Skeletal muscle tissue (tissue), 4 donors: Measurements from ENCODE around the gene AQP4. TPM values are rescaled to one million over a fixed set of nuclear protein-coding genes. Genes with fewer than 3 reads are reported as not detected.

Experiments used
- H3K27ac ChIP-seq: one replicate; pipeline ENCODE4 v1.7.0; 2013; ENCODE audit warnings: mild to moderate bottlenecking, low read depth, low read length, inconsistent platforms
- H3K27me3 ChIP-seq, 3 donors: one replicate each; pipeline ENCODE4 v1.7.0; 2013; ENCODE audit warnings: low read length in 3 of 3; ENCODE audit not compliant: control insufficient read depth in 3 of 3, insufficient read depth in 3 of 3
- H3K36me3 ChIP-seq, 3 donors: one replicate each; pipeline ENCODE4 v1.7.0; 2013; ENCODE audit warnings: low read length in 3 of 3; ENCODE audit not compliant: control insufficient read depth in 3 of 3, insufficient read depth in 3 of 3
- H3K4me1 ChIP-seq, 3 donors: one replicate each; pipeline ENCODE4 v1.7.0; 2013; ENCODE audit warnings: low read length in 3 of 3, mild to moderate bottlenecking in 3 of 3; ENCODE audit not compliant: control insufficient read depth in 3 of 3, insufficient read depth in 3 of 3
- H3K4me3 ChIP-seq, 3 donors: one replicate each; pipeline ENCODE4 v1.7.0; 2013; ENCODE audit warnings: low read length in 3 of 3
- H3K9ac ChIP-seq, 3 donors: one replicate each; pipeline ENCODE4 v1.7.0; 2013; ENCODE audit warnings: low read length in 3 of 3, mild to moderate bottlenecking in 3 of 3, moderate library complexity in 2 of 3, low read depth in 1 of 3
- H3K9me3 ChIP-seq, 3 donors: one replicate each; pipeline ENCODE4 v1.7.0; 2013; ENCODE audit warnings: low read length in 3 of 3; ENCODE audit not compliant: control insufficient read depth in 3 of 3
- total RNA-seq: library from RNA; depleted of rRNA; stranded (reverse); fragments of >200 nt; gene quantifications from one replicate; pipeline ENCODE4 v1.2.3, GENCODE V29; 2014
- donor health status: Osteomylitis.

The AQP4 gene
- total RNA-seq, 1 donor from 2014 or later: 4.2 TPM

- Histone ChIP-seq H3K4me1 (peaks cover 0 to 9% (median 7%) of the 10 kb centered on the region in 3 donors), H3K9ac (no peak overlapping the region), H3K9me3 (no peaks in the 10 kb centered on the region), H3K27ac (no peak overlapping the region), H3K4me3 (no peak overlapping the region), H3K27me3 (no peaks in the 10 kb centered on the region), H3K36me3 (no peaks in the 10 kb centered on the region)
Measured at GRCh38 chr18:26874283-26874682, 8.8 kb upstream of the AQP4 start.

GRCh38 chr18:26869640-26870039 lies 4.1 kb upstream of the AQP4 start:
- no peaks in the 10 kb centered on the region for H3K9me3 ChIP-seq
- no peak overlapping the region for H3K9ac ChIP-seq
- peak overlapping the region; percentile 11 for H3K27ac ChIP-seq
- no peaks in the 10 kb centered on the region for H3K27me3 ChIP-seq
- peaks cover 13 to 25% (median 19%) of the 10 kb centered on the region in 3 donors for H3K4me1 ChIP-seq
- no peaks in the 10 kb centered on the region for H3K36me3 ChIP-seq
- peak overlapping the region in 1 of 3 donors; percentile 64 for H3K4me3 ChIP-seq

GRCh38 chr18:26868968-26869586 lies 3.6 kb upstream of the AQP4 start:
- Histone ChIP-seq H3K27ac (peak overlapping the region; percentile 54), H3K4me1 (peaks cover 19 to 25% (median 19%) of the 10 kb centered on the region in 3 donors), H3K27me3 (no peaks in the 10 kb centered on the region), H3K9me3 (no peaks in the 10 kb centered on the region), H3K4me3 (peak overlapping the region; percentile 36 to 64 (median 47)), H3K36me3 (no peaks in the 10 kb centered on the region), H3K9ac (peak overlapping the region; percentile 54 to 58 (median 57))

- H3K27ac ChIP-seq: peak overlapping the region; percentile 54
- H3K9ac ChIP-seq: peak overlapping the region in 1 of 3 donors; percentile 35
- no peaks in the 10 kb centered on the region for H3K27me3 ChIP-seq
- no peaks in the 10 kb centered on the region for H3K9me3 ChIP-seq
- no peak overlapping the region for H3K4me3 ChIP-seq
- H3K36me3 ChIP-seq: peaks cover 0 to under 1% (median 0%) of the 10 kb centered on the region in 3 donors
- H3K4me1 ChIP-seq: peaks cover 18 to 28% (median 23%) of the 10 kb centered on the region in 3 donors
Measured at GRCh38 chr18:26867471-26867870, 2.0 kb upstream of the AQP4 start.

- Histone ChIP-seq H3K4me3 (peak overlapping the region; percentile 72 to 90 (median 80)), H3K9me3 (no peaks in the 10 kb centered on the region), H3K27me3 (no peaks in the 10 kb centered on the region), H3K9ac (peak overlapping the region; percentile 73 to 86 (median 78)), H3K4me1 (peaks cover 23 to 28% (median 25%) of the 10 kb centered on the region in 3 donors), H3K36me3 (peaks cover 5 to 19% (median 19%) of the 10 kb centered on the region in 3 donors), H3K27ac (peak overlapping the region; percentile 66)
Measured at GRCh38 chr18:26864658-26865057, 849 bp downstream of the AQP4 start.

- H3K27ac ChIP-seq: peak overlapping the region; percentile 66
- peak overlapping the region; percentile 73 to 90 (median 80) for H3K4me3 ChIP-seq
Measured at GRCh38 chr18:26863921-26864497, 1.5 kb downstream of the AQP4 start.

GRCh38 chr18:26863122-26863879 lies 2.2 kb downstream of the AQP4 start:
- H3K36me3 ChIP-seq: peaks cover 5 to 25% (median 23%) of the 10 kb centered on the region in 3 donors
- H3K27ac ChIP-seq: peak overlapping the region; percentile 38
- peaks cover 15 to 25% (median 23%) of the 10 kb centered on the region in 3 donors for H3K4me1 ChIP-seq
- H3K9me3 ChIP-seq: no peaks in the 10 kb centered on the region
- H3K4me3 ChIP-seq: peak overlapping the region; percentile 73 to 90 (median 80)
- H3K9ac ChIP-seq: peak overlapping the region; percentile 73 to 86 (median 85)
- no peaks in the 10 kb centered on the region for H3K27me3 ChIP-seq

More at GRCh38 chr18:26863921-26864497, 1.5 kb downstream of the AQP4 start:
- peaks cover 22 to 28% (median 25%) of the 10 kb centered on the region in 3 donors for H3K4me1 ChIP-seq
- H3K36me3 ChIP-seq: peaks cover 5 to 23% (median 22%) of the 10 kb centered on the region in 3 donors
- peak overlapping the region; percentile 73 to 86 (median 85) for H3K9ac ChIP-seq
- no peaks in the 10 kb centered on the region for H3K9me3 ChIP-seq
- H3K27me3 ChIP-seq: no peaks in the 10 kb centered on the region

GRCh38 chr18:26862084-26862483 lies 3.4 kb downstream of the AQP4 start:
- no peaks in the 10 kb centered on the region for H3K27me3 ChIP-seq
- no peak overlapping the region for H3K4me3 ChIP-seq
- no peak overlapping the region for H3K9ac ChIP-seq
- H3K27ac ChIP-seq: no peak overlapping the region
- peaks cover 5 to 27% (median 23%) of the 10 kb centered on the region in 3 donors for H3K36me3 ChIP-seq
- peaks cover 12 to 19% (median 17%) of the 10 kb centered on the region in 3 donors for H3K4me1 ChIP-seq
- H3K9me3 ChIP-seq: no peaks in the 10 kb centered on the region

- H3K4me1 ChIP-seq: no peaks in the 10 kb centered on the region
- H3K27ac ChIP-seq: no peak overlapping the region
- H3K9ac ChIP-seq: no peak overlapping the region
- no peaks in the 10 kb centered on the region for H3K27me3 ChIP-seq
- no peaks in the 10 kb centered on the region for H3K9me3 ChIP-seq
- no peak overlapping the region for H3K4me3 ChIP-seq
- H3K36me3 ChIP-seq: peaks cover 8 to 41% (median 33%) of the 10 kb centered on the region in 3 donors
Measured at GRCh38 chr18:26854292-26854881, 11.1 kb downstream of the AQP4 start.
